T1000 (cell line): Measurements from ENCODE around the gene PTPRT.

Experiments
- DNase-seq: peaks from one replicate; lab custom pipeline; 2025; ENCODE audit warnings: mixed read lengths; lab: John Stamatoyannopoulos, UW

PTPRT gene

GRCh38 chr20:42549496-42549895 is 640.2 kb downstream of the PTPRT start:
- DNase-seq, result no peak

- no peak for DNase-seq
Measured at GRCh38 chr20:42544926-42545325, 644.8 kb downstream of the PTPRT start.

GRCh38 chr20:42532831-42533230 is 656.9 kb downstream of the PTPRT start:
- DNase-seq, result no peak

- DNase-seq, result no peak
Measured at GRCh38 chr20:42531508-42531961, 658.2 kb downstream of the PTPRT start.

GRCh38 chr20:42530855-42531448 is 658.8 kb downstream of the PTPRT start:
- DNase-seq, result no peak

- no peak for DNase-seq
Measured at GRCh38 chr20:42530191-42530590, 659.5 kb downstream of the PTPRT start.

GRCh38 chr20:42524058-42524457 is 665.6 kb downstream of the PTPRT start:
- DNase-seq, result no peak

- no peak for DNase-seq
Measured at GRCh38 chr20:42516692-42517091, 673.0 kb downstream of the PTPRT start.

- DNase-seq, result no peak
Measured at GRCh38 chr20:42510686-42511085, 679.0 kb downstream of the PTPRT start.

GRCh38 chr20:42507874-42508273 is 681.8 kb downstream of the PTPRT start:
- DNase-seq, result no peak

- DNase-seq, result no peak
Measured at GRCh38 chr20:42506397-42506796, 683.3 kb downstream of the PTPRT start.

GRCh38 chr20:42502591-42502990 is 687.1 kb downstream of the PTPRT start:
- DNase-seq, result no peak

- no peak for DNase-seq
Measured at GRCh38 chr20:42496595-42496994, 693.1 kb downstream of the PTPRT start.

- no peak for DNase-seq
Measured at GRCh38 chr20:42494290-42494689, 695.4 kb downstream of the PTPRT start.

GRCh38 chr20:42493001-42493400 is 696.7 kb downstream of the PTPRT start:
- no peak for DNase-seq

- DNase-seq, result no peak
Measured at GRCh38 chr20:42492290-42492689, 697.4 kb downstream of the PTPRT start.

- DNase-seq, result no peak
Measured at GRCh38 chr20:42485556-42485955, 704.1 kb downstream of the PTPRT start.

GRCh38 chr20:42484790-42485375 is 704.8 kb downstream of the PTPRT start:
- DNase-seq, result no peak

GRCh38 chr20:42484335-42484734 is 705.4 kb downstream of the PTPRT start:
- no peak for DNase-seq

- no peak for DNase-seq
Measured at GRCh38 chr20:42483730-42484303, 705.9 kb downstream of the PTPRT start.

- no peak for DNase-seq
Measured at GRCh38 chr20:42482808-42483207, 706.9 kb downstream of the PTPRT start.

- no peak for DNase-seq
Measured at GRCh38 chr20:42475773-42476172, 713.9 kb downstream of the PTPRT start.

- no peak for DNase-seq
Measured at GRCh38 chr20:42474646-42475045, 715.1 kb downstream of the PTPRT start.

GRCh38 chr20:42472198-42472597 is 717.5 kb downstream of the PTPRT start:
- DNase-seq, result no peak
